HL-60 (cell line): ENCODE data around the gene DNAH2.

ENCODE experiments used
- DNase-seq, 2 experiments: peaks; one replicate each; pipeline ENCODE4 v3.0.0-alpha.2; 2010 to 2020; ENCODE audit warnings: low read depth in 1 of 2, low spot score in 1 of 2
- H3K27ac ChIP-seq: fragments of 250-450 bp; sonication (Bioruptor Pico); replicated peaks from 2 replicates; pipeline ENCODE4 v1.5.1; 2020; ENCODE audit warnings: mild to moderate bottlenecking, moderate library complexity
- H3K27me3 ChIP-seq: fragments of 250-450 bp; sonication (Bioruptor Pico); 2 replicates; pipeline ENCODE4 v1.5.1; 2021; ENCODE audit warnings: mild to moderate bottlenecking, moderate library complexity; ENCODE audit not compliant: insufficient read depth, poor library complexity, severe bottlenecking
- H3K4me3 ChIP-seq: replicated peaks from 2 replicates; pipeline ENCODE4 v1.5.1; 2011; ENCODE audit warnings: mild to moderate bottlenecking, control low read depth, low read length; ENCODE audit not compliant: insufficient read depth
- GABPA ChIP-seq: IDR thresholded peaks from 2 replicates; pipeline ENCODE4 v1.6.1; 2012; ENCODE audit warnings: low read depth
- POLR2AphosphoS5 ChIP-seq: IDR thresholded peaks from 2 replicates; pipeline ENCODE4 v1.6.1; 2012; ENCODE audit warnings: low read depth
- SPI1 ChIP-seq: IDR thresholded peaks from 2 replicates; pipeline ENCODE4 v1.6.1; 2012; ENCODE audit warnings: low read depth, mild to moderate bottlenecking, borderline replicate concordance
- TF ChIP-seq, protein P1 (sequence below): IDR thresholded peaks from 2 replicates; pipeline ENCODE4 v1.6.1; 2012; ENCODE audit warnings: low read depth; ENCODE audit not compliant: insufficient replicate concordance
- TF ChIP-seq, protein P2 (sequence below): IDR thresholded peaks from one replicate; pipeline ENCODE4 v1.5.1; 2011; ENCODE audit warnings: low read length, control low read depth, inconsistent platforms; ENCODE audit not compliant: insufficient read depth

Gene DNAH2

DNA sequence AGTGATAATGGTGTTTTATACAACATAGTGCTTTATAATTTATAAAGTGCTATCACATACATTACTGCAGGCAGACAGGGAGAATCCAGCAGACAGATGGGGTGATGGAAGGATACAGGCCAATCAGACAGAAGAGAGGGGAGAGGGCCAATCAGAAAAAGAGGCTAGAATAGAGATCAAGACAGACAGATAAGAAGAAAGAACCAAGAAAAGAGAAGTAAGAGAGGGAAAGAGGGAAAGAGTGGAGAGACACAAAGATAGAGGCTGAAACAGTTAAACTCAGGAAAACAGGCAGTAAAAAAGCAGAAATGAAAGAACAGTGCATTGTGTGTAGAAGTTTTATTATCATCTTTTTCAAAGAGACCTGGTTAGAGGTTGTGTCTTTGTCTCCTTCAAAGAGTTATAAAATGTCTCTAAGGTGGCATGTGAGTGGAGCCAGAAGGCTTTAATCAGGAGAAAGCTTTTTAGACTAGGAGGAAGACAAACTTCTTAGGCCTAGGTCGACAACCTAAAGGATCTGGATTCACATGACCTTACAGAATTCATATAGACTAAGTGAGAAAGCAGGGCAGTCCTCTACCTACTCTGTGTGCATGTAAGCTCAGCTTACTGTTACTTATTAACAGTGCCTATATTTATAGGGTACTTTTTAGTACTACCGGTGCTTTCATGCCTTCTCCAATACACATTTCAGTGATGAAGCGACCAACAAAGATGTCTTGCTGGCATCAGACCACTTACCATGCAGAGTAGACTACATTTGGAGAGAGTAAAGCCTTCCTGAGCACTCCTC, 162.7 kb downstream of the DNAH2 start:
- TF ChIP-seq, protein P1, sequence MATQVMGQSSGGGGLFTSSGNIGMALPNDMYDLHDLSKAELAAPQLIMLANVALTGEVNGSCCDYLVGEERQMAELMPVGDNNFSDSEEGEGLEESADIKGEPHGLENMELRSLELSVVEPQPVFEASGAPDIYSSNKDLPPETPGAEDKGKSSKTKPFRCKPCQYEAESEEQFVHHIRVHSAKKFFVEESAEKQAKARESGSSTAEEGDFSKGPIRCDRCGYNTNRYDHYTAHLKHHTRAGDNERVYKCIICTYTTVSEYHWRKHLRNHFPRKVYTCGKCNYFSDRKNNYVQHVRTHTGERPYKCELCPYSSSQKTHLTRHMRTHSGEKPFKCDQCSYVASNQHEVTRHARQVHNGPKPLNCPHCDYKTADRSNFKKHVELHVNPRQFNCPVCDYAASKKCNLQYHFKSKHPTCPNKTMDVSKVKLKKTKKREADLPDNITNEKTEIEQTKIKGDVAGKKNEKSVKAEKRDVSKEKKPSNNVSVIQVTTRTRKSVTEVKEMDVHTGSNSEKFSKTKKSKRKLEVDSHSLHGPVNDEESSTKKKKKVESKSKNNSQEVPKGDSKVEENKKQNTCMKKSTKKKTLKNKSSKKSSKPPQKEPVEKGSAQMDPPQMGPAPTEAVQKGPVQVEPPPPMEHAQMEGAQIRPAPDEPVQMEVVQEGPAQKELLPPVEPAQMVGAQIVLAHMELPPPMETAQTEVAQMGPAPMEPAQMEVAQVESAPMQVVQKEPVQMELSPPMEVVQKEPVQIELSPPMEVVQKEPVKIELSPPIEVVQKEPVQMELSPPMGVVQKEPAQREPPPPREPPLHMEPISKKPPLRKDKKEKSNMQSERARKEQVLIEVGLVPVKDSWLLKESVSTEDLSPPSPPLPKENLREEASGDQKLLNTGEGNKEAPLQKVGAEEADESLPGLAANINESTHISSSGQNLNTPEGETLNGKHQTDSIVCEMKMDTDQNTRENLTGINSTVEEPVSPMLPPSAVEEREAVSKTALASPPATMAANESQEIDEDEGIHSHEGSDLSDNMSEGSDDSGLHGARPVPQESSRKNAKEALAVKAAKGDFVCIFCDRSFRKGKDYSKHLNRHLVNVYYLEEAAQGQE: no peak
- no peak for TF ChIP-seq POLR2AphosphoS5
- TF ChIP-seq, protein P2, sequence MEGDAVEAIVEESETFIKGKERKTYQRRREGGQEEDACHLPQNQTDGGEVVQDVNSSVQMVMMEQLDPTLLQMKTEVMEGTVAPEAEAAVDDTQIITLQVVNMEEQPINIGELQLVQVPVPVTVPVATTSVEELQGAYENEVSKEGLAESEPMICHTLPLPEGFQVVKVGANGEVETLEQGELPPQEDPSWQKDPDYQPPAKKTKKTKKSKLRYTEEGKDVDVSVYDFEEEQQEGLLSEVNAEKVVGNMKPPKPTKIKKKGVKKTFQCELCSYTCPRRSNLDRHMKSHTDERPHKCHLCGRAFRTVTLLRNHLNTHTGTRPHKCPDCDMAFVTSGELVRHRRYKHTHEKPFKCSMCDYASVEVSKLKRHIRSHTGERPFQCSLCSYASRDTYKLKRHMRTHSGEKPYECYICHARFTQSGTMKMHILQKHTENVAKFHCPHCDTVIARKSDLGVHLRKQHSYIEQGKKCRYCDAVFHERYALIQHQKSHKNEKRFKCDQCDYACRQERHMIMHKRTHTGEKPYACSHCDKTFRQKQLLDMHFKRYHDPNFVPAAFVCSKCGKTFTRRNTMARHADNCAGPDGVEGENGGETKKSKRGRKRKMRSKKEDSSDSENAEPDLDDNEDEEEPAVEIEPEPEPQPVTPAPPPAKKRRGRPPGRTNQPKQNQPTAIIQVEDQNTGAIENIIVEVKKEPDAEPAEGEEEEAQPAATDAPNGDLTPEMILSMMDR: no peak
- H3K27ac ChIP-seq: peak overlapping the region; percentile 53
- H3K27me3 ChIP-seq: no peaks in the 10 kb centered on the region
- no peak for DNase-seq
- no peak overlapping the region for H3K4me3 ChIP-seq

DNA sequence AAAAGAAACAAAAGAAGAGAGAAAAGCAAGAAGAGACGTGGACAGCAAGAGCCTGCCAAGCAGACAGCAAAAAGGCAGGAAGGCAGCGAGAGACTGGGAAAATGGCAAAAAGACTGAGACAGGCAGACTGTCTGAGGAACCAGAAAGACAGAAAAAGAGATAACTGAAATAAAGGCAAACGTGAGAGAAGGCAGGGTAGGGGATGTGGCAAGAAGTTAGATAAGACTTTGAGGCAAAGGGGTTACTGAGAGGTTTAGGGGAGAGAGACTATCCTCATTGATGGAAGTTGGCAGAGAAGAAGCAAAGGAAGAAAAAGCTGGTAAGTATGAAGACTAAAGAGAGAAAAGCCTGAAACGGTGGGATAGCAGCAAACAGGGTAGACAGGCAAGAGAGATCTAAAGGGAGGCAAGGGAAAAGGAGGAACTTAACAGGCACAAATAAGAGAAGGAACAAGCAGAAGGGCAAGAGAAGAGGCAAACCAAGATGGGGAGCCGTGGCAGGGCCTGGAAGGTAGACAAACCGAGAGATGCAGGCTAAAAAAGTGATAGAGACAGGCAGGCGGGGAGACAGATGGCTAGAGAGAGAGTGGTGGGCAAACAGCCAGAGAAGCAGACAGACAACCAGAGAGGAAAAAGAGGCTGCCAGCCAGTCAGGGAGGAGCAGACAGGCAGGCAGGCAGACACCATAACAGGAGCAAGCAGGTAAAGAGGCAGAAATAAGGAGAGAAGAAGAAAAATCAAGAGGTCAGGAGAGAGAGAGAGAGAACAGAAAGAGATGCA, 163.9 kb downstream of the DNAH2 start:
- H3K27me3 ChIP-seq: no peaks in the 10 kb centered on the region
- no peak overlapping the region for H3K4me3 ChIP-seq
- H3K27ac ChIP-seq: peak overlapping the region; percentile 53
- no peak for TF ChIP-seq SPI1
- TF ChIP-seq GABPA: no peak
- TF ChIP-seq, protein P1: no peak
- no peak for TF ChIP-seq POLR2AphosphoS5
- TF ChIP-seq, protein P2: no peak
- DNase-seq: peak in 1 of 2 experiments; percentile 17

DNA sequence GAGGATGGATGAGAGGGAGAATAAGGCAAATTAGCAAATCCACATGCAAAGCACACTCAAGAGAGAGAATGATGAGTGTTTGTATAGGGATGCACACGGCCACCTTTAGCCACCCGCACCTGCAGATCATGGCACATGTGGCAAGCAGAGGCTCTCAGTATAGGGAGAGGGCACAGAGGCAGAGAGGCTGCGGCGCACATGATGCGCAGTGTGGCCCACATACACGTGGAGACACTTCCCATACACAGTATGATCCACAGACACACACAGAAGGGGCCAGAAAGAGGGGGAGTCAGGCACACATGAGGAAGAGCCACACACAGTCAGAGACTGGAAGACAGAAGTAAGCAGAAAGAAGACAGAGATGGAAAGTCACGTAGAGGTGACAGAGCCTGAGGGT, 164.5 kb downstream of the DNAH2 start:
- Histone ChIP-seq H3K4me3 (no peak overlapping the region), H3K27me3 (no peaks in the 10 kb centered on the region), H3K27ac (peak overlapping the region; percentile 53)
- no peak for DNase-seq
- TF ChIP-seq, protein P2: no peak
- no peak for TF ChIP-seq SPI1
- TF ChIP-seq POLR2AphosphoS5: no peak
- TF ChIP-seq, protein P1: no peak
- TF ChIP-seq GABPA: no peak
